Parathyroid adenoma (tissue), 2 donors: Measurements from ENCODE around the gene STX18.

ENCODE experiments used
- H2AFZ ChIP-seq: fragments of 300-600 bp; sonication (generic); one replicate; pipeline ENCODE4 v1.7.0; 2017; ENCODE audit warnings: antibody characterized with exemption, mild to moderate bottlenecking
- H3K27ac ChIP-seq: fragments of 300-600 bp; sonication (generic); one replicate; pipeline ENCODE4 v1.7.0; 2017
- H3K27me3 ChIP-seq: fragments of 300-600 bp; sonication (generic); one replicate; pipeline ENCODE4 v1.7.0; 2017; ENCODE audit warnings: low read length; ENCODE audit not compliant: control insufficient read depth, insufficient read depth
- H3K36me3 ChIP-seq: fragments of 300-600 bp; sonication (generic); one replicate; pipeline ENCODE4 v1.7.0; 2017; ENCODE audit warnings: low read length; ENCODE audit not compliant: control insufficient read depth, insufficient read depth
- H3K4me1 ChIP-seq: fragments of 300-600 bp; sonication (generic); one replicate; pipeline ENCODE4 v1.7.0; 2017; ENCODE audit warnings: control low read depth
- H3K4me2 ChIP-seq: fragments of 300-600 bp; sonication (generic); one replicate; pipeline ENCODE4 v1.7.0; 2017; ENCODE audit warnings: low read length
- H3K4me3 ChIP-seq: fragments of 300-600 bp; sonication (generic); one replicate; pipeline ENCODE4 v1.7.0; 2017; ENCODE audit warnings: low read depth, low read length
- H3K79me2 ChIP-seq: fragments of 300-600 bp; sonication (generic); one replicate; pipeline ENCODE4 v1.7.0; 2017; ENCODE audit warnings: control low read depth
- H3K9ac ChIP-seq: fragments of 300-600 bp; sonication (generic); one replicate; pipeline ENCODE4 v1.7.0; 2017; ENCODE audit warnings: mild to moderate bottlenecking
- H3K9me3 ChIP-seq: fragments of 300-600 bp; sonication (generic); one replicate; pipeline ENCODE4 v1.7.0; 2017; ENCODE audit warnings: low read length; ENCODE audit not compliant: control insufficient read depth
- TF ChIP-seq, protein P1 (sequence below): fragments of 300-600 bp; sonication (generic); IDR thresholded peaks from one replicate; pipeline ENCODE4 v1.7.0; 2017; ENCODE audit warnings: antibody characterized with exemption, mild to moderate bottlenecking
- donor health status: primary hyperparathyroidism.

The STX18 gene

DNA sequence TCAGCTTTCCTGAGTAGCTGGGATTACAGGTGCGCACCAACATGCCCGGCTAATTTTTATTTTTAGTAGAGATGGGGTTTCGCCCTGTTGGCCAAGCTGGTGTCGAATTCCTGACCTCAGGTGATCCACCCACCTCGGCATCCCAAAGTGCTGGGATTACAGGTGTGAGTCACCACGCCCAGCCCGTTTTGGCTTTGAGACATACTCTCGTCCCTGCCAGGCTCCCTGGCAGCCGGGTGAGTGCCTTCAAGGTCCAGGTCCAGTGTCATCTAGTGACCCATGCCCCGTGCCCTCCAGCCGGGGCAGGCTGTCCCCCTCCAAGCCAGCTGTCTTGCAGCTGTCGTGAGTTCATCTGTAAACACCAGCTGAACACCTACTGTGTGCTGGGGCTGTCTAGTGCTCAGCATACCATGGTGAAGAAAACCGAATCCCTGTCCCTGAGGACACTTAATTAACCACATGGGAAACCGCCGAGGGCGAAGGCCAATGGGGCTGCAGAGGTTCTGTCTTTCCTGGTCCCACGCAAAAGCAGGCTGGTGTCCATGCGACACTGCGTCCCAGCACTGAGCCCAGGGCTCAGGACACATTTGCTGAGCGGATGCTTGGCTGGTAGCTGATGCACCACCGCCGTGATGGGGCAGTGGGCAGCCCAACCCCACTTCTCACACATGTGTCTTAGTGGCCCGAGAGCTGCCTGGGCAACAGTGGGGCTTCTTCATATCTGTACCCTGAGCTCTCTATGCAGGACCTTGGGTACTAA is 133.1 kb downstream of the STX18 start:
- Histone ChIP-seq H3K4me1 (no peaks in the 10 kb centered on the region), H3K4me2 (no peak overlapping the region), H3K27ac (no peak overlapping the region), H3K79me2 (no peaks in the 10 kb centered on the region), H3K9me3 (no peaks in the 10 kb centered on the region), H3K9ac (no peak overlapping the region), H3K4me3 (no peak overlapping the region), H2AFZ (no peak overlapping the region), H3K27me3 (no peaks in the 10 kb centered on the region), H3K36me3 (no peaks in the 10 kb centered on the region)
- TF ChIP-seq, protein P1, sequence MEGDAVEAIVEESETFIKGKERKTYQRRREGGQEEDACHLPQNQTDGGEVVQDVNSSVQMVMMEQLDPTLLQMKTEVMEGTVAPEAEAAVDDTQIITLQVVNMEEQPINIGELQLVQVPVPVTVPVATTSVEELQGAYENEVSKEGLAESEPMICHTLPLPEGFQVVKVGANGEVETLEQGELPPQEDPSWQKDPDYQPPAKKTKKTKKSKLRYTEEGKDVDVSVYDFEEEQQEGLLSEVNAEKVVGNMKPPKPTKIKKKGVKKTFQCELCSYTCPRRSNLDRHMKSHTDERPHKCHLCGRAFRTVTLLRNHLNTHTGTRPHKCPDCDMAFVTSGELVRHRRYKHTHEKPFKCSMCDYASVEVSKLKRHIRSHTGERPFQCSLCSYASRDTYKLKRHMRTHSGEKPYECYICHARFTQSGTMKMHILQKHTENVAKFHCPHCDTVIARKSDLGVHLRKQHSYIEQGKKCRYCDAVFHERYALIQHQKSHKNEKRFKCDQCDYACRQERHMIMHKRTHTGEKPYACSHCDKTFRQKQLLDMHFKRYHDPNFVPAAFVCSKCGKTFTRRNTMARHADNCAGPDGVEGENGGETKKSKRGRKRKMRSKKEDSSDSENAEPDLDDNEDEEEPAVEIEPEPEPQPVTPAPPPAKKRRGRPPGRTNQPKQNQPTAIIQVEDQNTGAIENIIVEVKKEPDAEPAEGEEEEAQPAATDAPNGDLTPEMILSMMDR, result no peak

DNA sequence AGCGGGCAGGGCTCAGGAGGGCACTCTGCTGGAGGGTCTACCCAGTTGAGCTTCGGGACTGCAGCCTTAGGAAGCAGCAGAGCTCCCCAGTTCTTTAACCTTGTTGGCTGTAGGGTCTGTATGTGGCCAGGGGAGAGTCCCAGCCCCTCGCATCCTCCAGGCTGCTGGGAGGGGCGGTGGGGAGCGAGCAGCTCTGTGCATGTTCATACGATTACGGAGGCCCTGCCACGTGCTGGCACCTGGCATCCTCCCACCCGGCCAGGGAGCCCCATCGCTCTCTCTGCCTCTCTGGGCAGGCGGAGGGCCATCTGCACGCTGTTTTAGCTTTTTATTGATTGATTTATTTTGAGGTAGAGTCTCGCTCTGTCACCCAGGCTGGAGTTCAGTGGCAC is 133.7 kb downstream of the STX18 start:
- H3K36me3 ChIP-seq, result no peaks in the 10 kb centered on the region
- H3K4me1 ChIP-seq, result no peaks in the 10 kb centered on the region
- no peak overlapping the region for H3K4me3 ChIP-seq
- no peak overlapping the region for H3K9ac ChIP-seq
- TF ChIP-seq, protein P1, result no peak
- no peaks in the 10 kb centered on the region for H3K27me3 ChIP-seq
- no peaks in the 10 kb centered on the region for H3K79me2 ChIP-seq
- H3K27ac ChIP-seq, result no peak overlapping the region
- no peaks in the 10 kb centered on the region for H3K9me3 ChIP-seq
- H3K4me2 ChIP-seq, result no peak overlapping the region
- no peak overlapping the region for H2AFZ ChIP-seq

- Histone ChIP-seq H3K4me1 (no peaks in the 10 kb centered on the region), H3K4me2 (no peak overlapping the region), H3K79me2 (no peaks in the 10 kb centered on the region), H3K4me3 (no peak overlapping the region), H3K27me3 (no peaks in the 10 kb centered on the region), H3K9me3 (no peaks in the 10 kb centered on the region), H3K27ac (no peak overlapping the region), H3K9ac (no peak overlapping the region), H3K36me3 (no peaks in the 10 kb centered on the region), H2AFZ (no peak overlapping the region)
- TF ChIP-seq, protein P1, result no peak
Observed at GRCh38 chr4:4407299-4408131, 134.3 kb downstream of the STX18 start.

DNA sequence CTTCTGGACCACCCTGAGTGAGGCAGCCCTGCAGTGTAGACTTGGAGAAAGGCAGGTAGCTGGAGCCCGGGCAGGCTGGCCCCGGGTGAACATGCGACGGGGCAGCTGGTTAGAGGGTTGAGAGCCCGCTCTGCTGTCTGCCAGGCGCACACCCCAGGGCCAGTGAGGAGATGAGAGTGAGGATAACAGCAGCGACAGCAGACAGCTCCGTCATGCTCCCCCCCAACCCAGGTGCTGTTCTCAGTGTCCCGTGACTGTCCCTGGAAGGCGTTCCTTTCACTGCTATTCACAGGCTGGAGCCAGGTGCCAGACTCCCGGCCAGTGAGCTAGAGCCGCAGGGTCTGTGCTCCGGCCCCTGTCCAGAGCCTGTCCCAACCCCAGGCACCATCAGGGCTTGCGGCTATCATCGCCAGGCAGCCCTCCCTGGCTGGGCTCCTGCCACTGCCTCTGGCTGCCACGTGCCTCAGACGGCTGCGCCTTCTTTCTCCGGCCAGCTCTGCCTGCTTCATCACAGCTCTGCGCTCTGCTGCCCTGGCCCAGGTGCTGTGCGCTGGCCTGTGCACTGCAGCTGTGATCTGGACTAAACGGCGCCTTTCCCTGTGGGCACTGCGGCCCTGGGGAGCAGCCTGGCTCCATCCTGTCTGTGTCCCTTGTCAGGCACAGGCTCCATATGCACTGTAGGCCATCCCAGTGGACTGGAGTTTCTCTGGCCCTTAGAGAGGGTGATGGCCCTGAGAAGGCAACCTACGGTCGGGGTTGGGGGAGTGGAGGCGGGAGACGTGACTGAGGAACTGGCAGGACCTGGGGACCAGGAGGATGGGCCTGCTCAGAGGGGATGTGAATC is 135.2 kb downstream of the STX18 start:
- Histone ChIP-seq H3K4me2 (no peak overlapping the region), H2AFZ (no peak overlapping the region), H3K36me3 (no peaks in the 10 kb centered on the region), H3K4me3 (no peak overlapping the region), H3K27me3 (no peaks in the 10 kb centered on the region), H3K9me3 (no peaks in the 10 kb centered on the region), H3K27ac (no peak overlapping the region), H3K79me2 (no peaks in the 10 kb centered on the region), H3K4me1 (no peaks in the 10 kb centered on the region), H3K9ac (no peak overlapping the region)
- TF ChIP-seq, protein P1, result no peak
